Activated CD4-positive, alpha-beta T cell treated with anti-CD3 and anti-CD28 coated beads, Interleukin-2, amount 50 U/mL, for 24 hours (primary cell): Measurements from ENCODE around the gene CCDC9B.

Experiments
- DNase-seq, 2 donors: peaks; one replicate each; pipeline ENCODE4 v3.0.0-alpha.2; 2020; ENCODE audit warnings: low read depth in 1 of 2, low spot score in 1 of 2

The CCDC9B gene

DNA sequence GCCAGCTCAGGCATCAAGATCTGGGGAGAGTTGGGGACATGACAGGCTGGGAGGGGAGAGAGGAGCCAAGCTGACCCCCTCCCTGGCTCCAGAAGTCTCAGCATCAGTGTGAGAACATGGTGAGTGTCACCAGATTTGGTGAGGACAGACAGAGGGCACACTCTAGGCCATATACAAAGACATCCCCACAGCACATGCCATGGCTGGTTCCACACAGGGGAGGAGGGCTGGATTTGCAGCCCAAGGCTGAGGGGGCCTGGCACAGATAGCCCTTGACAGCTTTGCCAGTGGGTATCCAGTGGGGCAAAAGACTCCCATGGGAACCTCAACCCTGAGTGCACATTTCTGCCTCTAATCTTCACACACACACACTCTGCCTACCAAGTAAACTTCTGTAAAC lies 47.7 kb downstream of the CCDC9B start:
- no peak for DNase-seq

DNA sequence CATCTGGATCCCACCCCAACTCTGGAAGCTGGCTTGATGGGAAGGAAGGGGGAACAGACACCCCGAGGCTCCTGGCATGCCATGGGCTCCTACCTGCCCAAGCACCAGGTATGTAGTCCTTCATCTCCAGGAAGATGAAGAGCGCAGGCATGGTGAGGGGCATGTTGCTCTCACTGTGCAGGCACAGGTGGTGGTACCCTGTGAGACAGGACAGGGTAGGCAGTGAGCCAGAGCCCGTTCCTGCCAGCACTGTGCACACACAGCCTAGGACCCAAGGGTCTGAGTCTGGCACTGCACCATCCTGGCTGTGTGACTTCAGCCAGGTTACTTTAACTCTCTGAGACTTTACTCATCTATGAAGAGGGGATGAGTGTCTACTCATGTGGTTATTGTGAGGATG lies 48.5 kb downstream of the CCDC9B start:
- no peak for DNase-seq

DNA sequence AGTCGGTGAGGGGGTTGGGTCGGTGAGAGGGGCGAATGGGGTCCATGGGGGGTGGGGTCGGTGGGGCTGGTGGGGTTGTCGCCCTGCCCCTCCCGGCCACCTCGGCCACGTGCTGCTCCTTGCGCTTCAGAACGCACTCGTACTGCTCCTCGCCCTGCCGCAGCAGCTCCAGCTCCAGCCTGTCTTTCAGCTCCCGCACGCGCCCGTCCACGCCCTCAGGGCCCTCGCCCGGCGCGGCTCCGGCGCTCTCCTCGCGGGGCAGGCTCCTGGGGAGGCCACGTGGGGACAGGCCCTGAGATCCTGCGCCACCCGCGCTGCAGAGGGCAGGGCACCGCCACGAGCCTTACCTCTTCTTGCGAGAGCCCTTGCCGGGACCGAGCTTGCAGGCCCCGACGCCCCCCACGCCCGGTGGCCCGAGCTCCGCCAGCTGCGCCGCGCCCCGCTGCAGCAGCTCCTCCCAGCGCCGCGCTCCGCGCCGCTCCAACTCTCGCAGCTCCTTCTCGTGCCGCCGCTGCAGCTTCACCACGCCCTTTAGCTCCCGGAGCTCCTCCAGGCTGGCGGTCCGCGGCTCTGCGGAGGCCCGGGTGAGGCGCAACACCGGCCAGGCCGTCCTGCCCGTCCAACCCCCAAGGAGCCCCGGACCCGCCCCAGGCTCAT lies 49.7 kb downstream of the CCDC9B start:
- no peak for DNase-seq

DNA sequence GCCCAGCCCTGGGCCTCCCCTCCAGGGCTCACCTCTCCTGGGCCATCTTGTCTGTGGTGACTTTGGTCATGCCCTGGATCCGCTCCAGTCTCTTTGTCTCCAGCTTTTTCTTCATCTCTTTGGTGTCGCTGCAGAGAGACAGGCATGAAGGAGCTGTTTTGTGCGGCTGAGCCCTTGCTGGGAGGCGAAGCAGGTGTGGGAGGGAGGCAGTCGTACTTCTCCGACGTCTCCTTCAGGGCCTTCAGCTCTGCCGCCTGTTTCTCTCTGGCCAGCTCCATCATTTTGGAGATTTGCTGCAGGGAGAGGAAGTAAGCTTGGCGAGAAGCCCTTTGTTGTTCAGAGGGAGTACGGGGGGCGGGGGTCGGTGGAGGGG lies 50.2 kb downstream of the CCDC9B start:
- DNase-seq = no peak

DNA sequence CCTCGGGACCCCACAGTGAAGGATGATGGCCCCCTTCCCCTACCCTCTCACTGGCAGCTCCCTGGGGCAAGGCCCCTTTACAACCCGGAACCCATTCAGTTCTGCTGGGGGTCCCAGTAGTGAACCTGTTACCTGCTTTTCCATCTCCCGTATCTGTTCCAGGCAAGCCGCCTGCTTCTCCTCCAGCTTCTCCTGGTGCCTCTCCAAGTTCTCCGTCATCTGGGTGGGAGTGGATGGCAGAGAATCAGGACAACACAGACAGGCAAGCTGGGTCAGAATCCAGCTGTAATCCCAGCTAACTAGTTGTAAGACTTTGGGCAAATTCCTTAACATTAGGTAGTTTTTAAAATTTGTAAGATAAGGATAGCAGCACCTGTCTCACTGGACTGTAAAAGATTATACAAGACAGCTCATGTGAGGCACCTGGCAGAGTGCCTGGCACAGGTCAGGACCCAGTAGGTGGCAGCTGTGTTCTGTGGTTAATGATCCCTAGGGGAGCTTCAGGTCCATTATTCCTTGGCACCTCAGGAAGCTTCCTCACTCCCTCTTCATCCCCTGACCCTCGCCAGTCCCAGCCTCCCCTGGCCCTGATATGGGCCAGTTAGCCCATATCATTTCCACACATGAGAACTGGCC lies 51.5 kb downstream of the CCDC9B start:
- no peak for DNase-seq

DNA sequence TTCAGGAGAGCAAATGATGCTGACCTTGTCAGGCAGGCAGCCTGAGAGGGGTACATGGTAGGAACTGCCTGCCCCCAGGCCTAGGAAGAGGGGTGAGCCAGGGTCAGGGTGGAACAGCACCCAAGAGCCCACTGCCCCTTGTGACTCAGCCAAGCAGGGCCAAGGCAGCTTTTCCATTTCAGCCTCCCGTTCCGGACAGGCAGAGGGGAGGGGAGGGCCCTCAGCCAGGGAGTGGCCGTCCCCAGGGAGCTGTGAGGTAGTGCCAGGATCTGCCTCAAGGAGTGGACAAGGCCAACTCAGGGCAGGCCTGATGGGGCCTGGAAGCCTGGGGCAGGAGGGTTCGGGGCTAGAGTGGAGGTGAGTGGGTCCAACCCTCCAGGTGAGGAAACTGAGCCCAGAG lies 52.8 kb downstream of the CCDC9B start:
- no peak for DNase-seq

DNA sequence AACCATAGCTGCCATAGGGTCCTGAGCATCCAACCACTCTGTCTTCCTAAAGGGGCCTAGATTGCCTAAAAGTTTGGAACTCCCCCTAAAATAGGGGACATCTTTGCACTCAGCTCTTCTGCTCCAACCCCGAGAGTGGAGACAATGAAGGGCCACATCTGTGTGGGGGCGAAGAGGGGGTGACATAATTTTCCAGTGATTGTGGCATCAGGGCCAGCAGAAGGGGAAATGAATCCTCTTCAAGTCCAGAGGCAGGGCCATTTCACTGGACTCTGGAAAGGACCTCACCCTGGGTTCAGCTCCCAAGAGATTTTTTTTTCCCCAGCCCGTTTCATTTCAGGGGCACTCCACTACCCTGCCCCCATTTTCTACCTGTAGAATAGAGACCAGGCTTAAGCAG lies 53.2 kb downstream of the CCDC9B start:
- DNase-seq = no peak

DNA sequence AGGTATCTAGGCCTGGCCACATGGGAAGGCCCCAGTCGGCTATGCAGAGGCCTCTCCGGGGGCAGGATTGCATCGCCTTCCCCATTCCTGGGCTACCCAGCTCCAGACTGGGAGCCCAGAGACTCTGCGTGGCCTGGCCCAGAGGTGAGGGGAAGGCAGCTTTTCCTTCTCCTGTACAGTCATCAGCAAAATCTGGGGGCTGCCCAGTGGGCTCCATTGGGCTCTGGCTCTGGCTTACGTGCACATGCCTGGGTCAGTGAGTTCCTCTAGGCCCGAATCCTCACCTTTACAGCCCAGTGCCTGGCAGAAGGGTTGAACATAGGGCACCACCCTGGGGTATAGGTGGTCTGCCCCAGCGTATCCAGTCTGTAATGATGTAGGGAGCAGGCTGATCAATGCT lies 53.9 kb downstream of the CCDC9B start:
- DNase-seq = no peak

DNA sequence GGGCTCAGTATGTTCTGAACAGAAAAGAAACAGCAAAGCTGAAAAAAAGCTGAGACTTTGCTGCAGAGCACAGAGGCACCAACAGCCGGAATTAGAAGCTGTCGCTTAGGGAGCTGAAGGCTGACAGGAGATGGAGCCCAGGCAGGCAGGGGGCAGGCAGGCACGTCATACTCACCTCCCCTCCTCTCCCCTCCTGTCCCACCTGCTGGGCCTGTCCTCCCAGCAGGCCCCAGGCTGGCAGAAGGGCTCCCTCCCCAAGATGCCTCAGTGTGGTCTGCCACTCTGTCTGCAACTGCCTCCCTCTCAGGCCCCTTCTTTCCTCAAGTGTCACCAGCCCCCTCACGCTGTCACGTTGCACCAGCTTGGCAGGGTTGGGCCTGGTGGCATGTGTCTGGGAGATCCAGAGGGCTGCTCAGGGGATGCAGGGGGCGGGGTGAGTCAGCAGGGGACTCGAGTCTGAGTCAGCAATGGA lies 54.6 kb downstream of the CCDC9B start:
- no peak for DNase-seq

DNA sequence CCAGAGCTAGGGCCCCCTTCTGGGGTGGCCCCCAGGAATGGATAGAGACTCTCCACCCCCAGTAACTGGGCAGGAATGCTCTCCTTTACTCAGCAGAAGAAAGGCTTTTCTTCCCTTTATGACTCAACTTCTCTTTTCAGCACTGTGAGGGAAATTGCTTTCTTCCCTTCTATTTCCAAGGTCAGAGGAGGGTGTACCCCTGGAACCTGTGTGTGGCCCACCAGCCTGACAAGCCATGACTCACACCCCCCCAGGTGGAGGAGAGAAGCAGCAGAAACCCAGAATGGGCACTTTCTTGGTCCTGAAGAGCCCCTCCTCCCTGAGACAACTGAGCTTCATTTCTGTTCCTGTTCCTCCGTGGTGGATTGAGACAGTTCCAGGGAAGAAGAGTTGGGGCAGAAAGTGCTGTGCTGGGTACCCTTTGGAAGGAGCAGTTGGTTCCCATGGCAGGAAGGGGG lies 55.2 kb downstream of the CCDC9B start:
- no peak for DNase-seq

DNA sequence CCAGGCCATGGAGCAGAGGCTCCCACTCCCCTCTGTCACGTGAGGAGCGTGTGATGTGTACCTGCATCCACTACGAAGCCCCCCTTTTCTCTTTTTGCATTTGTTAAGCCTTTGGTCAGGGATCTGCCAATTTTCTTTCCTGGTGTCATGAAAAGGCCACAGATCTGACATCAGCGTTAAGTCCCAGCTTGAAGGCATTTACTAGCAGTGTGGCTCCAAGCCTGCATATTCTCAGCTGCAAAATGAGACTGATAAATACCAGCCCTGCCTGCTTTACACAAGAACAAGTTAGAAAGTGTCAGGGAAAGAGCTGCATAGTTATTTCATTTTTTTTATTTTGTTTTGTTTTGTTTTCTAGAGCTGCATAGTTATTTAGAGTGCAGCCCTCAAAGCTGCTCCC lies 55.6 kb downstream of the CCDC9B start:
- no peak for DNase-seq

DNA sequence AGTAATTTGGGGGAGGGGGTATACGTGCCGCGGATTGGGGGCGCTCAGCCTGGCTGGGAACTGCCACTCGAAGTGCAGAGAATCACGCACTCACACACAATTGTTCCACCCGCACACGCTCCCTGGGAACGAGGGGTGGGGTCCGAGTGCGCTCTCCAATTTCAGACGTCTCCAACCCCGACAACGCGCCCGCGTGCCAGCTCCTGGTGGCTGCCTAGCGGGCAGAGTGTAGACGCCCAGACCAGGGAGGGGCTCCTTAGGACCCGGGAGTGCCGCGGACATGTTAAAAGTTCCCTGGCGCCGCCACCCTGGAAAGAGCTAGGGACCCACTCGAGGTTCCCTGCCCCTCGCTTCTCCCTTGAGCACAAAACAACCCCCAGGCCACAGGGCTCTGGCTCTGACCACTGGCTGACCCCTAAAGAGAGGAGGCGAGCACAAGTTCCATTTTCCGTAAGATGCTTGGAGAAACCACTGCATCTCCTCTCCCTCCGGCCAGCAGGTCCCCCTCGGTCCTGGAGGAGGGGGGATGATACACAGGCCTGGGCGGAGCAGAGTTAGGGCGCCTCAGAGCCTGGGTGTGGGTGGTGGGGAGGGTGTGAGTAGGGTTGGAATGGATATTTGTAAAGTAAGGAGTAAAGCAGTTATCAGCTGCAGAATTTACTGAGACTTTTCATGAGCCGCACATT lies 57.0 kb downstream of the CCDC9B start:
- DNase-seq = no peak

DNA sequence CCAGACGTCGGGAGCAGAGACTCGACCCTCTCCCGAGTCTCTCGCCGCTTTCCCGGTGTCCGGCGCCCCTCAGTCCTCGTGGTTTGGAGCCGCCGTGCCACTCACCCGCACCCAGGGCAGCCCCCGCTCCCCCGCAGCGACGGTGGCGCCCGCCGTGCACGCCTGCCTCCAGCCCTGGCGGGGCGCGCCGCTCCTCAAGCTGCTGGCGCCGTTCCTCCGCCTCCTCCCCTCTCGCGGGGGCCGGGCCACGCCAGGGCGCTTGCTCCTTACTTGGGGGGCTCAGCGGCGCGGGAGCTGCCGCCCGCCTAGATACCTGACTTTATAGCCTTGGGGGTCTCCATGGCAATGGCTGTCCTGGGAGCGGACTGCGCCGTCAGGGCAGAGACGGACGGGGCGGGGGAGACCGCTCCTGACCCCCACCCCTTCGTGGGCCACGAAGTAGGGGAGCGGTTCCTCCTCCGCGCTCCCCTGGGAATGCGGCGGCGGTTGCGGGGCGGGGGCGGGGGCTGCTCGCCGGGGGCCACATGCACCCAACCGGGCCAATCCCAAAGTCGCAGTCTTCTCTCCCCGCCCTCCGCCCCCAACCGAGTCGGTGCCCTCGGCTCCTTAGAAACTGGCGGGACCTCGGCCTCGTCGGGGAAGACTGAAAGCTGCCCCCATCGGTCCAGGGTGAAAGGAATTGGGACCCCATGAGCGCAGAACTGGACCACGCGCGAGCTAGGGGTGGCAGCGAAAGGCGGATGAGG lies 57.7 kb downstream of the CCDC9B start, which contains the start of gene ANKRD63:
ANKRD63 (minus strand) TSS at position 196 of the 746 bp plus-strand sequence. CDS start 478 bp downstream, outside the sequence.
- peak; percentile 17 to 20 for DNase-seq

DNA sequence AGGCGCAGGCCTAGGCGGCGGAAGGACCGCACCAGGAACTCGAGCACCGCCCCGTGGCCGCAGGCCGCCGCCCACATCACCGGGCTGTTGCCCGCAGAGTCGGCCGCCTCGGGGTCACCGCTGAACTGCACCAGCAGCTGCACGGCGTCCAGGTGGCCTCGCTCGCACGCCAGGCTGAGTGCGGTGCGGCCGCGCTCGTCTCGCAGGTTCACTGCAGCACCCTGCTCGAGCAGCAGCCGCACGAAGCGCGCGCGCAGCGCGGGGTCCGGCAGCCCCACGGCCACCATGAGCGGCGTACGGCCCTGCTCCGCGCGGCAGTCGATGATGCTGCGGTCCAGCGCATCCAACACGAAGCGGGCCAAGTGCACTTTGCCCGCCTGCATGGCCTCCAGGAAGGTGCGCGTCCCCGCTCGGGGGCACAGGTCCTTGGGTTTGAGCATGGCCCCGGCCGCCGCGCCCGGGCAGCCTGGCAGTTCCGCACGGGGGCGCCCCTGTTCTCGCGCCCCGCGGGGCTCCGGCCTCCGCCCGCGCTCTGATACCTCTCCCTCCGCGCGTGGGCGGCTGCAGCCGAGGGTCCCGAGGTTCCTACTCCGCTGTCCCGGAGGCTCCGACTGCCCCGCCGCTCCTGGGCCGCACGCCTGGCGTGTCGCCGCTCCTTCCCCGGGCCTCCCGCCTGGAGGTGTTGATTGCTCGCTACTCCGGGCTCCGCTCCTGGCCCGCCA lies 58.4 kb downstream of the CCDC9B start:
- DNase-seq = peak in 1 of 2 donors; percentile 18

DNA sequence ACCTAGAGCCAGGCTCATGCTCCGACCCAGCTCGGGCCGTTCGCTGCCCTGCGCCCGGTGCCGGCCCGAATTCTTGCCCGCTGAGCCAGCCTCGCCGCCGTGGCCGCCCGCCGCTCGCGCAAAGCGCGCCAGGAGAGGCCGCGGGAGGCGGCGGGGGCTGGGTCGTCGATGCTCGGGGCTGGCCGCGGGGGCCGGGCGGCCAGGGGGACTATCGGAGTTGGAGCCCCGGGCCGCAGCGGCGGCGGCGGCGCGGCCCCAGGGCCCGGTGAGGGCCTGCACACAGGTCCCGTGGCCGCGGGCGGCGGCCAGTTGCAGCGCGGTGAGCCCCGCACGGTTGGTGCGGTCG lies 59.0 kb downstream of the CCDC9B start:
- no peak for DNase-seq
